ENCODE measurements around the gene SPACA7.
"Not testable (repeated sequence)": the region's sequence is repeated elsewhere in the genome, so short reads cannot be mapped to it uniquely, and the experiment has no call there.

SPACA7 gene

DNA sequence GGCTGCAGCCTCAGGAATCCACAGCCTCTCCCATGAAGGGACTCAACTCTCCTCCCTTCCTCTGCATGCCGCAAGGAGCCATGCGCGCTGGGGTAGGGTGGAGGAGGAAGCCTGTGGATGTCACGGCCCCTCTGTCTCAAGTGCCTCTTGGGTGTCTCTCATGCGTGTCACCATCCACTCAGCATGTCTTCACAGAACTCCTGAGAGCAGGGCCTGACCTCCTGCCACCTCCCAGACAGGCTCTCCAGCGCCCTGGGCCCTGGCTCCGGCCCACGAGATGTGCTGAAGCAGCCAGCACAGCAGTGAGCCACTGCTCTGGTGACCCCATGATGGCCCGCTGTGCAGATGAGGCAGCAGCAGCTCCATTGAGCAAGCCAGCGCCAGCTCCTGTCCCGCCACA is 25.9 kb upstream of the SPACA7 start:
- no peak for DNase-seq (ENCODE audit: low read depth in 2 of 2)

DNA sequence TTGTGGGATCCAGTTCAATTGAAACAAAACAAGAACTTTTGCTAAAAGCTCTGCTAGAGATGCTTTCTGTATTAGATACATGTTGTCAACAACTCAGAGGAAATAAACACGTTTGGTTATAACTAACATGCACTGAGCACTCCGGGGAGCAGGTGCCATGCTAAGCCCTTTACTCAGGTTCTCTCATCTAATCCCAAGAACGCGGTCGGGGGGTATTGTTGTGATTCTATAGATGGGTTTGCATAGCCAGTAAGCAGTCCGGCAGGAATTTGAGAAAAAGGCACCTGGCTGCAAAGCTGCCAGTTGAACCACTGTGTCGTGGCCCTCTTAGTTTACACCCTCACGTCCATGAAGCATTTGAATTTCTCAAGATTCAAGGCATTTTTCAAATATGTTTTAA is 24.3 kb upstream of the SPACA7 start:
- DNase-seq (ENCODE audit: low read depth in 2 of 2), result no peak

DNA sequence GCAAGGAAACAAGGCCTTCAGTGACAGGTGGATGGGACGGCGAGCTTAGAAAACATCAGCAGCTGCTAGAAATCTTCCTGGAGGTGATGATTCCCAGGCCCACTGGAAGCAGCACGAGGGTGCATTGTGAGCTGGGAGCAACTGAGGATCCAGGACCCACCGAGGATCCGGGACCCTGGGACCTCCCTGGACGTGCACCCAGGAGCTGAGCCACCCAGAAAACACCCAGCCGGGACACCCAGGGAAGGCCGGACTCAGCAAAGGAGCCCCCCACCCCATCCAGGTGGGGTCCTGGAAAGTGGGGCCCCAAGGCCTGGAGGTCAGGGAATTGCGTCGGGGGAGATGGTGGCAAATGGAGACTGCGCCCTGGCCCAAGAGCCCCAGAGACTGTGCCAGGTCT is 22.3 kb upstream of the SPACA7 start:
- no peak for DNase-seq (ENCODE audit: low read depth in 2 of 2)

DNA sequence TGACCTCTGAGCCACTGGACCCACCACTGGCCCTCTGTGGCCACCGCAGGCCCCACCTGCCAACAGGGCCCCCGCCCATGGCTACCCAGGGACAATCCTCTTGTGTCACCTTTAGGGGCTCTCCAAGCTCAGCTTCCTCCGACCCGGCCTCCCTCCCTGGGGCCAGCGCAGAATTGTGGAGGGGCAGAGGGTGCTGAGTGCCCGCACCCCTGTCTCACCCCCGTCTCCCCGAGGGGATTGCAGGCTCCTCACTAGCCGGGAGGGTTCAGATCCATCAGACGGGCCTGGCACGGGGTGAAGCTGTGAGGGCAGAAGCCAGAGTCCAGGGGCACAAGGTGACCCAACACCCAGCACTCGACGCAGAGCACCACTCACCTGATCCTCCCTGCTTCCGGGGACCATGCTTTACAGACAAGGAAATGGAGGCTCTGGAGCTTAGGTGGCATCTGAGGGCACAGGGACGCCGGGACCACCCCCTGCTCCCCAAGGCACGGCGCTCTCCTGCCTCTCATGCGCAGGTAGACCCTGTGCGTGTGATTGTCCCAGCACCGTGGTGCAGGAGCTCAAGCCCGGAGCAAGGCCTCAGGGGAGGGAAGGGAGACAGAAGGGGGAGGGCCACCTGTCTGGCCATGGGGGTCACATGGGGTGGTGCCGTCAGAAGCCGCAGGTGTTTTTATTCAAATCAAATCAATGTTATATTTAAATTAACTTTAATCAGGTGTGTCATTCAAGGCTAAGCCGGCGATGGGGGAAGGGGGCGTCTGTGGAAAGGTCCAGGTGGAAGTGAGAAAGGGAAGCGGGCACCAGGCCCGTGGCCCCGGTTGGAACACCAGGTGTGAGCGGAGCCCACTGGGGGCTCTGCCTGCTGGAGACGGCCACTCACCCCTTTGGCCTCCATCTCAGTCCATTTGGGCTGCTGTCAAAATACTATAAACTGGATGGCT is 21.6 kb upstream of the SPACA7 start:
- no peak for DNase-seq (ENCODE audit: low read depth in 2 of 2)

DNA sequence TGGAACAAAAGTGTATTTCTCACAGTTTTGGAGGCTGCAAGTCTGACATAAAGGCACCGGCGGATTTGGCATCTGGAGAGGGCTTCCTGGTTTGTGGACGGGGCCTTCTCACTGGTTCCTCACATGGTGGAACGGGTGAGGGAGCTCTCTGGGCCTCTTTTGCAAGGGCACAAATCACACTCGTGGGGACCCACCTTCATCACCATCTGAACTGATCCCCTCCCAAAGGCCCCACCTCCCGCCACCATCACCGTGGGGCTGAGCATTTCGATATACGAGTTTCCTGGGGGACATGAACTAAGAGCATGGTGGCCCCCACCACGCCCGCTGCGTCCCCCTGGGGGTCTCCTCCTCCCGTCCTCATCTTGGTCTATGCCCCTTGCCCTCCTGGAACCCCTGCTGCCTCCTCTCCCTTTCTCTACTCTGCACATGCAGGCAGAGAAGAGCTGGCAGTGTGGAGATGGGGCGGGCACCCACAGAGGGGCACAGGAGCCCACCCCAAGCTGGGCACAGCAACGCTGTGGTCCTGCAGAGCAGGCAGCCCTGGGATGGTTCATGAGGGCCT is 20.8 kb upstream of the SPACA7 start:
- DNase-seq (ENCODE audit: low read depth in 2 of 2), result no peak

DNA sequence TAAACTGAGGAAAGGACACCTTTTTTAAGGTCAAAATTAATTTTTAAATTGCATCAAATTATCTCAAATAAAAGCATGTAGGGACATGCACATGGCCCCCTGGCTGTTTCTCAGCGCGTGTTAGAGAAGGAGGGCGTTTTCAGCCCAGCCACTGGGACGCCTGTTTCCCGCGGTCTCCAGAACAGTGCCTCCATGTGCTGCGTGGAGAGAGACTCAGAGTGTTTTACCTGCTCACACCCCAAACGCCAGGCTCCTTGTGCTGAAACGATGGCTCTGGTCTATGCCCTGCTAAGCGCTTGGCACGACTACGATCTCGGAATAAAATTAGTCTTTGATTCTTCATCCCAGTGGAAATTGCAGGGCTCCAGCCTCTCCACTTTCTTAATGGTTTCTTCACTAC is 20.0 kb upstream of the SPACA7 start:
- no peak for DNase-seq (ENCODE audit: low read depth in 2 of 2)

DNA sequence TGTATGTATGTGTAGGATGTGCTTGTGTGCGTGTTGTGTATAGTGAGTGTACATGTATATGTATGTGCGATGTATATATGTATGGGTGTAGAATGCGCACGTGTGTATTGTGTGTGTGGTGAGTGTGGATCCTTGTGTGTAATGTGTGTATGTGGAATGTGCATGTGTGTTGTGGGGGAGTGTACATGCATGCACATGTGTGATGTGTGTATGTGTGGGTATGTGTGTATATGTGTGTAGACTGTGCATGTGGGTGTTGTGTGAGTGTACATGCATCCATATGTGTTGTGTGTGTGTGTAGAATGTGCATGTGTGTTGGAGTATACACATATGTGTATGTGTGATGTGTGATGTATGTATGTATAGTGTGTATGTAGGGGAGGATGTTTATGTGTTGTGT is 18.0 kb upstream of the SPACA7 start:
- DNase-seq (ENCODE audit: low read depth in 2 of 2), result no peak

DNA sequence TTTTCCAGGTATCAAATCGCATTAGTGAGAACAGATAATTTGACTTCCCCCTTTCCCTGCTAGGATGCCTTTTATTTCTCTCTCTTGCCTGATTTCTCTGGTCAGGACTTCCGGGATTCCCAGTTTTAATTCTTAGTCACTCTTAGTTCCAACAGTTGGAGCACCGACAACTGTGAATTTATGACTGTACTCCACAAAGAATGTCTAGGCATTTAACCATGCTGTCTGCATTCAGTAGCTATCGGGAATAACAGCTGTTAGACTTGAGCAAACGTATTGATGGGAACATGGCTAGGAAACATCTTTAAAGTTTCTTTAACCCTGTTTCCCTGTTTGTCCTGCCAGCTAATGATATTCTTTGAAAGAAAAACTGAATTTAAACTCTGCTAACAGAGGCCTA is 14.1 kb upstream of the SPACA7 start:
- DNase-seq (ENCODE audit: low read depth in 2 of 2), result no peak

DNA sequence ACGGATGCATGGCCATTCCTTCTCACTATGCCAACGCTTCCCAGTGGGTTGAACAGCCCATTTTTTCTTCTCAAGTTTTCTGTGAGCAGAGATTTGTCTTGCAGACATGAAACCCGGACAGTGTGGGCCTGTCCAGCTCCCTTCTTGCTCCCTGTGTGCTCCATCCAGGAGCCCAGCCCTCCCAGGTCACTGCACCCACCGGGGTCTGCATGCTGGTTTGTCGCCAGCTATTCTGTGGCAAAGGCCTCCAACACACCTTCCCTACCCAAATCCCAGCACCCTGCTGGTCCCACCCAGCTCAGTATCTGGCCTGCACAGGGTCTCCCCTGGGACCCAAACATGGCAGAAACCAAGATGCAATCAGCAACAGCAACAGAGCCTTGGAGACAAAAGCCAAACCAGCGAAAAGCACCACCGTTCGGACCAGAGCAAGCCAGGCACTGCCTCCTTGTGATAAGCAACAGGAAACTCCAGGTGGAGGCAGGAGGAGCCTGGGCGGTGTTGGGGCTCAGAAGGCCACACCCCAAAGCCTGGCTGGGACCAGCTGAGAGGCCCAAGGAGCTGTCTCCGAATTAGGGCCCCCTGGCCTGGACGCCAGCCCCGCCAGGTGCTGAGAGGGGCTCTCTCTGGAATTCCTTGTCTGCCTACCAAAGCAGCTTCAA is 12.2 kb upstream of the SPACA7 start:
- DNase-seq (ENCODE audit: low read depth in 2 of 2), result no peak

DNA sequence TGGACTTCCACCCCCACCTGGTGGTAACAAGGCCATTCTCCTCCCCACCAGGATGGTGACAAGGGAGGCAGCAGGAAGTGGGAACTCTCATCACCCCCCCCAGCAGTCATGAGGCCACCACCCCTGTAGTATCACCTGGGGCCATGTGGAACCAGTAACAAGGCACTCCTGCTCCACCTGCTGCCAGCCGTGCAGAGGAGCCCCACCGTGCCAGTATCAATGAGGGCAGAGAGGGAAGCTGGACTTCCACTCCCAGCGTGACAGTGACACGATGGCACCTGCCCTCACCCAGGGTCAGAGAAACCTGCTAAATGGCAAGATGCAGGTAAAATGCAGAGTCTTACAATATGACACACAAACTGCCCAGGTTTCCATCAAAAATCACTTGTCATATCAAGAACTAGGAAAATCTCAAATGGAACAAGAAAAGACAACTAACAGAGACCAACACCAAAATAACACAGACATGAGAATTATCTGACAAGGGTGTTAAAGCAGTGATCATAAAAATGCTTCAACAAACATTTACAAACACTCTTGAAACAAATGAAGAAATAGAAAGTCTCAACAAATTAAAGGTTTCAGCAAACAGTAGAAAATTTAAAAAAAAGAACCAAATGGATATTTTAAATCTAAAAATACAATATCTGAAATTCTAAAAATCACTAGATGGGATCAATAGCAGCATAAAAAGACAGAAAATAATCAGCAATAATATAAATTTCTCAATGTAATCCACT is 9.1 kb upstream of the SPACA7 start:
- DNase-seq (ENCODE audit: low read depth in 2 of 2), result no peak

DNA sequence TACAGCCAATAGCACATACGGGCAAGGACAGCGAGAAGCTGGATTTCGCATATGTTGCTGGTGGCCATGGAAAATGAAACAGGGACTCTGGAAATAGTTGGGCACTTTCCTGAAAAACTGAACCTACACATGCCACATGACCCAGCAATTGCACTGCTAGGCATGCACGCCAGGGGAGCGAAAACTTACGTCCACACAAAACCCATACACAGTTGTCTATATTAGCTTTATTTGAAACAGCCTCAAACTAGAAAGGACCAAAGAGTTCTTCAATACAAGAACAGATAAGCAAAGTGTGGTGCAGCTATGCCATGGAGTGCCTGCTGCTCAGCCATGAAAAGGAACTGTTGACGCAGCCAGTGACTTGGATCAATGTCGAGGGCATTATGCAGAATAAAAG is 7.3 kb upstream of the SPACA7 start:
- DNase-seq (ENCODE audit: low read depth in 2 of 2), result no peak

DNA sequence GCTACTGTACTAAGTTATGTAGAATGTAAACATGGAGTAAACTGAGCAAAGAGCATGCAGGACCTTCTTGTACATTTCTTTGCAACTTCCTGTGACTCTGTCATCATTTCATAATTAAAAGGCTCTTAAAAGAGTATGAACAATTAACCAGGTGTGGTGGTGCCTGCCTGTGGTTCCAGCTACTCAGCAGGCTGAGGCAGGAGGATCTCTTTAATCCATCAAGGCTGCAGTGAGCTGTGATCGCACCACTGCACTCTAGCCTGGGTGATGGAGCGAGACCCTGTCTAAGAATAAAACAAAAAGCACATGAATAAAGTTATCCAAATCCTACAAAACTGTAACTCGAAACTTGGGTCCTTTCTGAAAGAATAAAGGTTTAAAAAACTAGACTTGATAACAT is 5.8 kb upstream of the SPACA7 start:
- no peak for DNase-seq (ENCODE audit: low read depth in 2 of 2)

DNA sequence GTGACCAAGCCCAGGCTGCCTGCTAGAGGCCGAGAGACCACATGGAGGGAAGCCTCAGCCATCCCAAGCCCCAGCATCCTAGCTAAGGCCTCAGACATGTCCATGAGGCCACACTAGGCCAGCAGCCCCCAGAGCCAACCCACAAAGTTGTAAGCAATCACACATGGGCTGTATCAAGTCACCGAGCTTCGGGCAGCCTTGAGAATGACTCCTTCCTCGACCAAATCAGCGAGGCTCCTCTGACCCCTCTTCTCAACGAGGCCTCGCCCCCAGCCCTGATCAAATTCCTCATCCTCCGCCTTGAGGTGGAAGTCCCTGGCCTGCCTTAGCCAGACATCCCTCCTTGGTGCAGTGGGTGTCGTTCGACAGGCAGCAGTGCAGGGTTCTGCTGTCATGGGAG is 1.9 kb upstream of the SPACA7 start:
- DNase-seq (ENCODE audit: low read depth in 2 of 2), result no peak

DNA sequence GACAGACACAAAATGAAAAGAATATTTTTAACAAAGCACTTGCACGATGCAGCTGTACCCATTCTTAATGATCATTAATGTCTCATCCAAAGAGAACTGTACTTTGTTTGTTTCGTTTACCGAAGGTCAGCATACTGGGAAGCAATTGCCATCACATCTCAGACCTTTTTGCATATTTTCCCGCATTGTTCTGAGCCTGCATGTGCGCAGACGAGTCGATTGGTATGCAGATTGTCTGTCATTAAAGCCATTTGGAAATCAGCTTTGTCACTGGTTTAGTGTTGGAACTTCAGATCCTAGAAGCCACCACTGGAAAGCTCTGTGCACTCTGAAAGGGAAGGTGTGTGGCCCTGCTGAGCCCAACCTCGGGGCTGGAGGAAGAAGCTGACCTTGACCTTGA is 15.6 kb downstream of the SPACA7 start:
- DNase-seq (ENCODE audit: low read depth in 2 of 2), result no peak

DNA sequence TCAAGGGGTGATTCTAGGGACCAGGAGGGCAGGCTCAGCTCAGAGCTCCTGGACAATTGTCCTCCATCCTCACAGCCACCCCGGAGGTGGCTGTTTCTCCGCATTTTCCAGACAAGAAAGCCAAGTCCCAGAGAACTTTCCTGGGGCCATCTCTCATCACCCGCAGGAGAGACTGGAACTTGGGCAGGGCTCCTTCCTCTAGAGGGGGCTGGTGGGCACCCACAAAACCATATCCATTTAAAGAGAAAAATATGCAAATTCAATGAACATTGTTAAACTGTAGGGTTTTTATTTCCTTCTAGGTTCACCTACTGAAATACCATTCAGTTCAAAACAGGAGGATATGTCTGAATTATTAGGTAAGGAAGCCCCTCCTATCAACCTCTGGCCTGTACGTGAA is 16.6 kb downstream of the SPACA7 start:
- no peak for DNase-seq (ENCODE audit: low read depth in 2 of 2)

DNA sequence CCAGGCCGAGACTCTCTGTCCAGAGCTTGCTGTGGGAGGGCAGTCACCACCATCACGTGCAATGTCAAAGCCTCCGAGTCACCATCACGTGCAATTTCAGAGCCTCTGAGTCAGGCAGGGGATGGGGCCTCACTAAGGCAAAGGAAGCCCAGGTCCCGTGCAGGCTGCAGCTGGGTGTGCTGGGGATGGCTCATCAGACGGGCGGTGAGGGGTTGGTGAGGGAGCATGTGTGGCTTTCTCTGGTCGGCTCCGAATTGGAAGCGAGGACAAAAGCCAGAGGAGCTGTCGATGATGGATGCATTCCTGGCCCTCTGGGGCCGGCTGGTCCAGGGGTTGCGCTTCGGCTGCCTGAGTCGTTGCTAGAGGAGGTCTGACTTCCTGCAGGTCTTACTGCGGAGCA is 18.9 kb downstream of the SPACA7 start:
- not testable (repeated sequence) for DNase-seq (ENCODE audit: low read depth in 2 of 2)

DNA sequence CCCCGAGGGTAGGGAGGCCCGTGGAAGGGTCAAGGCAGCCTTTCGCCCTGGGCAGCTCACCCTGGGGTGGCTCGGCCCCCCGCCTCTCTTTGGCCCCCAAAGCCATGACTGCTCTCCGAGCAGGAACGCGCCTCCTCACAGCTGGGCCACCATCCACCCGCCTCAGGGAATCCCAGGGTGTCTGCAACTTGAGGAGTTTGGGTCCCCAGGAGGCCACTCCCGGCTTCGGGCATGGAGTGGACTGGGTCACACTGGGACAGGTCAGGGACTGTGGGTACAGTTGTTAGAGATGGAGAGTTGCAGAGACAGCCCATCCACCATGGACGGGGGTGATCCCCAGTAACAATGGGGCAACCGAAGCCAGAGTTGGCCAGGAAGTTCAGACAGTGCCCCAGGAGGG is 19.8 kb downstream of the SPACA7 start:
- DNase-seq (ENCODE audit: low read depth in 2 of 2), result not testable (repeated sequence)

DNA sequence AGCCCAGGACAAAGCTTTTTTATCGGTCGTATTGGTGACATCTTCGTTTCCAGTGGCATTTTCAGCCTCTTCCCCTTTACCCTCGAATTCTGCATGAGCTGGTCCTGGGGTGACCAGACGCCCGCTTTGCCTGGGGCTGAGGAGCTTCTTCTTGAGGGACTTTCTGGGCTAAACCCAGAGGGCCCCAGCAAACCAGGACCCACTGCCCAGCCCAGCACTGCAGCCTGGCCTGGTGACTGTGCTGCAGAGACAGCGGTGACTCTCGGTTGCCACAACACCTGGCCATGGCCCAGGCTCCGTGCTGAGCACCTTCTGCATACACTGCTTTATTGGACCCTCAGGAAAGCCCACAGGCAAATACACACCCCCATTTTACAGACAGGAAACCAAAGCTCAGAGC is 21.0 kb downstream of the SPACA7 start:
- no peak for DNase-seq (ENCODE audit: low read depth in 2 of 2)

DNA sequence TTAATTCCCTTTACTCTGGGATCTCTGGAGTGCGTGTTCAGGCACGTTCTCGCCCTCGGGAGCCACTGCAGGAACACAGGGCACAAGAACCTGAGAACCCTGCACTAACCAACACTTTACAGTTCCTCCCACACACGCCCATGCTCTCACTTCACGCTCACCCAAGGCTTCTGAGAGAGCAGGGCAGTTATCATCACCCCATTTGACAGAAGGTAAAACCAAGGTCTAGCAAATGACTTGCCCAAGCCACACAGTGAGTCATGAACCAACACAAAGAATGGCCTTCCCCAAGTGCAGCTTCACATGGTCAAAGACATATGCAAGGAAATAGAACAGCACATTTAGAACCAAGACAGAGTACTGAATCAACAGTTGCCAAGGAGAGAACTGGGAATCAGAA is 22.2 kb downstream of the SPACA7 start:
- not testable (repeated sequence) for DNase-seq (ENCODE audit: low read depth in 2 of 2)

DNA sequence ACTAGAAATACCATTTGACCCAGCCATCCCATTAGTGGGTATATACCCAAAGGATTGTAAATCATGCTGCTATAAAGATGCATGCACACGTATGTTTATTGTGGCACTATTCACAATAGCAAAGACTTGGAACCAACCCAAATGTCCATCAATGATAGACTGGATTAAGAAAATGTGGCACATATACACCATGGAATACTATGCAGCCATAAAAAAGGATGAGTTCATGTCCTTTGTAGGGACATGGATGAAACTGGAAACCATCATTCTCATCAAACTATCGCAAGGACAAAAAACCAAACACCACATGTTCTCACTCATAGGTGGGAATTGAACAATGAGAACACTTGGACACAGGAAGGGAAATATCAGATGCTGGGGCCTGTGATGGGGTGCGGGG is 33.7 kb downstream of the SPACA7 start:
- DNase-seq (ENCODE audit: low read depth in 2 of 2), result not testable (repeated sequence)

DNA sequence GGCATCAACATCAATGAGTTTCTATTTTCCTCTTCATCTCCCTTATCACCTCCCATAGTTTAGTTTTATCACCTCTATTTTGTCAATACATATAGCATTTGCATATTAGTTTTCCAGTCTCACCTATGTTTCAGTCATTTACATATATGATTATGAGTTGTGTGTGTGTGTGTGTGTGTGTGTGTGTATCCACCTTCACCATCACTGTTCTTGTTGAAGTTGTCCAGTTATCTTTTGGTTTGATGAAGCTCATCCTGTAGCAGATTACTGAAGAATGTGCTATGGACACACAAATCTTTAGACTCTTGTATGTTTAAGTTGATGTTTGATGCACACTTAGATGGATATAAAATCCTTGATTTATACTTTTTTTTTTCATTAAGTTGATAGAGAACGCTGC is 40.5 kb downstream of the SPACA7 start:
- no peak for DNase-seq (ENCODE audit: low read depth in 2 of 2)

DNA sequence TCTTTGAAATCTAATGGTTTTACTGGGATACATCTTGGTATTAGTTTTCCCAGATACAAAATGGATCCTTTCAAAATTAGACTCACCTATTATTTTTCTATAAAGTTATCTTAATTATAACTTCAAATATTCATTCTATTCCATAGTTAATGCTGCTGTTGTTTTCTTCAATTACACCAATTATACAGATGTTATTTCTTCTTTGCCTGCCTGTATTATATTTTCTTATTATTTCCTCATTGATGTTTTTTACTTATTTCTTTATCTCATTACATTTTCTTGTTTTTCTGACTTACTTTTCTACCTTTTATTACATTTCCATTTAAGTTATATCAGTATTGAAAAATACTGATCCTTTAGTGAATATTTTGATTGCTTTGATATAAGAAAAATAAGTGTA is 40.9 kb downstream of the SPACA7 start:
- DNase-seq (ENCODE audit: low read depth in 2 of 2), result no peak

All from fibroblast of skin of left quadriceps (primary cell).